ENCODE results near the gene PEA15.

GRCh38 chr1:160214481-160215140 is 9.4 kb downstream of the PEA15 start:
- no peak for TF ChIP-seq POLR2A (IDR thresholded peaks at IDR 0.05; ENCODE audit: low read length)
- no peak for TF ChIP-seq GATA1 (IDR thresholded peaks at IDR 0.05; ENCODE audit: low read depth, low read length)
